Activated T-cell treated with anti-CD3 and anti-CD28 coated beads for 24 hours (primary cell): ENCODE data around the gene TCERG1L.

Experiments used
- DNase-seq: peaks from one replicate; pipeline ENCODE4 v3.0.0-alpha.2; 2020; ENCODE audit warnings: low read depth

TCERG1L gene

GRCh38 chr10:131315344-131315743 is 3.8 kb upstream of the TCERG1L start:
- no peak for DNase-seq

DNA sequence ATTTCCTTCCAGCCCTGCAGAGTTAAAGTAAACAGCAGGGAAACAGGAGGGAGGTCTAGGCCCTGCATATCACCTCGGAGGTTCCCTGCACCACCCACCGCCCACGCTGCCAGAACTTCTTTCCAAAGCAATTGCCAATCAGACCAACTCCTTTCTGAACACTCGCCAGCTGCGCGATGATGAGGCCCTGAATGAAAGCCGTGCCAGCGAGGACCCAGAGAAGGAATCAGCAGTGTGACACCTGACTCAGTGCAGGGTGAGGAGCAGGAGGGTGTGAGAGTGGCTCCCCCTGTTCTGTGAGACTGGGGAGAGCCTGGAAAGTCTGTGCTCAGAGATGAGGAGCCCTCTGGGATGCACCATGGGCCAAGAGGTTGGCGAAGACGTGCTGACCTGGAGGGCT is 3.3 kb upstream of the TCERG1L start:
- no peak for DNase-seq

GRCh38 chr10:131314148-131314547 is 2.6 kb upstream of the TCERG1L start:
- DNase-seq, result no peak

- DNase-seq, result no peak
Measured at GRCh38 chr10:131313377-131313776, 1.9 kb upstream of the TCERG1L start.

DNA sequence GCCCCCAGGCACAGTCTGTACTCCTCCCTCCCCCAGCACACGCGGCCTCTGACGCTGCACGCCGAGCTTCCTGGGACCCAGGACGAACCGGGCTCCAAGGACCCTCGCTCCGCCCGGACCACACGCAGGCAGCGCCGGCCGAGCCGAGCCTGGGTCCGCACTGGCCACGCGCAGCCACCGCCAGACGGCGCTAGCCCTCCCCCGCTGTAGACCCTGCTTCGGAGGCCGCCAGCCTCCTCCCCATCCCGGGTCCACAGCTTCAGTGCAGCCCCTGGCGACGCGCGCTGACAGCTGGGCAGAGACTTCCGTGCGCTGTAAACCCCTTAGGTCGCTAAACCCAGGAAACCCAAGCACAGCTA is 936 bp upstream of the TCERG1L start:
- DNase-seq, result no peak

GRCh38 chr10:131311402-131311660 is 190 bp downstream of the TCERG1L start:
- DNase-seq, result no peak

DNA sequence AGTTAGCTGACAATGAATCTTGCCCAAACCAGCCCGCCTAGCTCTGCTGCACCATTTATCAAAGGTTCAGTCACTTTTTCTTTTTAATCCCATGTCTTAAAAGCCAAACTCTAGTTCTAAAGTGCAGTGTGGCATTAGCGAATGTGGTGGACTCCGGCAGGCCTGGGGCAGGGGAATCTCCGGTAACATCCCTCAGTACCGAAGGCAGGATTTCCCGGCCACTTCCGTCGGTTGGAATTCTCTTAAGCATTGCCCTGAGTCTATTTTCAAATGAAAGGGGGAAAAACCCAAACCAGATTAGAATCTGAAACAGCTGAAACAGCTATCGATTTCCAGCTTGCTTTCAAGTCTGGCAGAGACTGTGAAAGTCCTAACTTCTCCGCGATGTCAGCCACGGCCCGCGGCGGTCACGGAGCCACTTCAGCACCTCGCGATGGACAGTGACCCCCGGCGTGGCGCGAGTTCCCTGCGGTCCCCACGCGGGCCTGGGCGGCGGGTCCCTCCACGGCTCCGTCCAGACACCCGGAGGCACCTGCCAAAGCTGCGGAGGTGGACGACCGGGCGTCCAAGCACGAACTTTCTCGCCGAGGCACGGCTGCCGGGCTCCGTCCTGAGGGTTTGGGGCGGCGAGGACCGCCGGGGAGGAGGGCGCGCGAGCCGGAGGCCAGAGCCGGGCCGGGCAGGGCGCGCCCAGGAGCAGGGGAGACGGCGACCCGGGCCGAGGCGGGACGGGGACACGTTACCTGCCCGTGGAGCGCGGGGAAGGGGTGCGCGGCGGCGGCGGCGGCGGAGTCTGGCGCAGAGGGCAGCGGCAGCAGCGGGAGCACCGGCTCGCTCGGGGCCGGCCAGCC is 745 bp downstream of the TCERG1L start:
- DNase-seq, result no peak

GRCh38 chr10:131310142-131310541 is 1.4 kb downstream of the TCERG1L start:
- no peak for DNase-seq

GRCh38 chr10:131300508-131300907 is 11.0 kb downstream of the TCERG1L start:
- DNase-seq, result no peak

DNA sequence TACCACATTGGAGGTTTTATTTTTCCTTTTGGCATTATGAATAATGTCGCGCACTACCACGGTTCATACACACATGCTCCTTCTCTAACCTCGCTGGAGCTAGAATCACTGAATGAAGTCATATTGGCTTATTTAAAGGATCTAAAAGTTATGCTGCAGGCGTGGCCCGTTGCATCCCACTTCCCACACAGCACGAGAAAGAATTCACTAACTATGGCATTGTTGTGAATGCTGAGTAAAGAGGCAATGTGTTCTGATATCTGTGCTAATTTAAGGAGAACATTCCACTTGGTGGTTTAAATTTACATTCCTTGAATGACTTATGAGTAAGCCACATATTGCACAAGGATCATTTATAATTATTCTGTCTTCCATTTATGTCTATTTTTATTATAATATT is 20.7 kb downstream of the TCERG1L start:
- no peak for DNase-seq

DNA sequence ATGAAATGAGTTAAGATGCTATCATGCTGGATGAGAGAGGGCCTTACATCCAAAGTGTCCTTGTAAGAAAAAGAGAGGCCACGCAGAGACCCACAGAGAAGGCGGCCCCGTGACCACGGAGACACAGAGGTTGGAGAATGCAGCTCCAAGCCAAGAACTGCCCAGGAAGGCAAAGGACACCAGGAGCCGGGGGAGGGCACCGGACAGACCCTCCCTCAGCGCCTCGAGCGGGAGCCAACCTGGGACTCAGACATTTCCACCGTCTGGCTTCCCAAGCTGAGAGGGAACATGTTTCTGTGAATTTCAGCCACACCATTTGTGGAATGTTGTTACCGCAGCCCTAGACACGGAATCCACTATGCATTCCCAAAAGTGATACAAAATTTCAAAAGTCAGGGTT is 22.9 kb downstream of the TCERG1L start:
- DNase-seq, result no peak

GRCh38 chr10:131282961-131283360 is 28.6 kb downstream of the TCERG1L start:
- no peak for DNase-seq

DNA sequence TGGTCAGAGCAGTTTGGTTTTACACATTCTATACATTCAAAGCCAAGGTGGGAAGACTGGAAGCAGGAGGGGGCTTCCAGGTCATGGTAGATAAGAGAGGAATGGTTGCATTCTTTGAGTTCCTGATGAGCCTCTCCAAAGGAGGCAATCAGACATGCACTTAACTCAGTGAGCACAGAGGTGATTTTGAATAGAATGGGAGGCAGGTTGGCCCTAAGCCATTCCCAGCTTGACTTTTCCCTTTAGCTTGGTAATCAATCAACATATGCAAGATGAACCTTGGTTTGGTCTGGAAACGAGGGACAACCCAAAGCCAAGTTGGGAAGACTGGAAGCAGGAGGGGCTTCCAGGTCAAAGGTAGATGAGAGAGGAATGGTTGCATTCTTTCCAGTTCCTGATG is 31.4 kb downstream of the TCERG1L start:
- no peak for DNase-seq

DNA sequence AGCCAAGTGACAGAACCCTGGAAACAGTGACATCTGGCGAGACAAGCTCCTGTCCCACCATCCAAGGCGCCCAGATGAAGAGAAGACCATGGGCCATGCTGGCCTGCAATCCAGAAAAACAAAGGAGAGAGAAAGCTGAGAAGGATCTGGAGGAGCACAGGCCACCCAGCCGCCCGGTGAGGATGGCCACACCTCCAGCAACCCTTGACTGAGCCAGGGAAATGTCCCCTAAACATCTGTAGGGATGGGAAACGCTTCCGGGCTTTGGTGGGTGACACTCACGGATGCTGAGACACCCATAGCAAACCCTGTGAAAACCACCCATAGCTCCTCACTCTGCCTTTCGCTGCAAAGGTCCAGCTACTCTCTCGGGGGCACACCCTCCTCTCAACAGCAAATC is 32.0 kb downstream of the TCERG1L start:
- no peak for DNase-seq

GRCh38 chr10:131277969-131278368 is 33.6 kb downstream of the TCERG1L start:
- DNase-seq, result no peak

DNA sequence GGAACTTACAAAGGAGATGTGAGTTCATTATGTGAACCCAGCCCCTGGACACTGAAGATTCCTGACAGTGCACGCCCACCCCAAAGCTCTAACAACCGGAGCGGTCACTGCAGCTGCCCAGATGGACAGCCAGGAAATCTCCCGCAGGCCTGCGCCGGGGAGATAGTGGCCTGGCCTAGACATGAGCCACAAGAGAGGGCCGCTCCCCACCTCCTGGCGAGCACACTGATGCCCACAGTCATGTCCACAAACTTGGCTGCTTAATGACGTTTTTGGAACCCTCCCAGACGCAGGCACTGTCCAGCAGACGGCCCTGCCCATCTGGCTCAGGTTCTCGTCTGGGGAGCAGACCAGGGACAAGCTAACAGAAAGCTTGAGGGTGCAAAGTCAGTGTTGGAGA is 34.2 kb downstream of the TCERG1L start:
- no peak for DNase-seq

DNA sequence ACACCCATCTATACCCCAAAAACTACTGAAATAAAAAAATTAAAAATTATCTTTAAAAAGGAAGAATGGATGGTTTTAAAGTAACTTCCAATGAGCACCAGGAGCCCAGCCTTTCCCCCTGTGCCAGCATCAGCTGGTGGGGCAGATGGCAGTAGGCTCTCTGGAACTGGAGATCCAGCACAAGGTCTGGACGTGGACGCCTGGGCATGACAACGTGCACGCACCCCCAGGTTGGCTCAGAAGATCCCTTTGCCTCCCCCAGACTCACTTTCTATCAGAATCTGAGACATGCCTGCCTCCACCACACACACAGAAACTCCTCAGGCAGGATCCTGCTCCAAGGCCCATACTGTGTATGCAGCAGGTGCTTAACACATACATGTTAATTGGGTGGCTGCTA is 35.8 kb downstream of the TCERG1L start:
- no peak for DNase-seq

GRCh38 chr10:131274883-131275282 is 36.6 kb downstream of the TCERG1L start:
- no peak for DNase-seq

DNA sequence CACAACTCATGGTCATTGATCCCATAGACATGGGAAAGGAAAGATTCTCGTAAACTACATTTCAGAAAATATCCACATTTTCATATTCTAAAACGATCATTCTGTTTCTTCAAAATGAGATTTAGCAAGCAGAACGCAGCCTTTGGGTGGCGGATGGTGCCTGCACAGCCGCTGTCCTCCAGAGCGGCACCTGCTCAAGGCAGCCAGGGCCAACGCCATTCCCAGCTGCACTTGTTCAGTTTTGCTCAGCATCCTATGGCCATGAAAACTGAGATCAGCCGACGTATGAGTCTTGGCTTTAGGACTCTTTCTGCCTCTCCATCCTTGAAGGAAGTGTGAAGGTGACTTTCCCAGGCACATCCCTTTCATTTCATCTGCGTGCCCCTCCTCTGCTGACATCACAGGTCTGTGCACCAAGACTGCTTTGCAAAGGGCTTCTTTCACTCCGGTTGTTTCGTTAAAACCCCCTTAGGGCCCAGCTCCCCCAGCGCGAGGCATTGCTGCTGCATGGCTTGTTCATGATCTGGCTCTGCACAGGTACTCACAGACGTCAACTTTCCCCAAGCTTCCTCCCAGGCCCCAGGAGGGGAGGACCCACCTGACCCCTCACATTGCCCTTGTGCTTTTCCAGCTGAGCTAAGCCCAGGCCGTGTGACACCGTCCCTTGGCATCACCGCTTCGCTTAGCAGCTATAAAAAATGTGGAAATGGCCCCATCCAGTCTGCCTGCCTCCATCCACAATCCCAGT is 37.2 kb downstream of the TCERG1L start:
- DNase-seq, result no peak

DNA sequence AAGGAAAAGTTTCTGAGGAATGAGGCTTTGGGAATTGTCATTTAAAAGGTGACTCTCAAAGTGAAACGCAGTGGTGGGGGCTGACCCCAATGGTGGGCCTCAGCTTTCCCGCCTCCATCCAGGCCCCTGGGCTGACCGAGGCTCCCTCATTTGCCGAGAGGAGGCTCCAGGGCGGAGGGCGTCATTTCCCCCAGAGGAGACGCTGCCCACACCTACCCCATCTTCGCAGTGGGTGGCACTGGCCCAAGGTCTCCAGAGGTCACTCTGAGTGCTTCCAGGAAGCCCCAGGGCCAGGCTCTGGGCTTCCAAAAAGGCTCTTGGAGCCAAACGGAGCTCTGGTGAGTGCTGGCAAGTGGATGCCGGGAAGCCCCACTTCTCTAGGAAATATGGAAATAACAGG is 38.0 kb downstream of the TCERG1L start:
- no peak for DNase-seq

GRCh38 chr10:131272897-131273451 is 38.5 kb downstream of the TCERG1L start:
- no peak for DNase-seq

DNA sequence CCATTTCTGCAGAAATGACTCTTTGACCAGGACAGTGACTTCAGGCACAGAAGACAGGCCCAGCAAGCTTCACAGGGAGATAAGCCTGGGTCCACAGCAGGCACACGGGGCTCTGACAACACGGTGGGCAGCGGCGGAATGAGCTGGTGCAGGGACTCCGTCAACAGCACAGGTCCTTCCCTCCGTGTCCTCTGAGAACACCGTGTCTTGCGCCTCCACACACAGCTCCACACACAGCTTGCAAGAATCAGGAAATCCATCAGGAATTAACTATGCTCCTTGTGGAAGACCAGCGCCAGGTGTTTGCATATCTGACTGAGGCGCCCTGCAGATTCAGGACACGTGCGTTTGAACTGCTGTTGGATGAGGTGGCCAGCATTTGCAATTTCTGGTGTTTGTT is 39.6 kb downstream of the TCERG1L start:
- DNase-seq, result no peak

DNA sequence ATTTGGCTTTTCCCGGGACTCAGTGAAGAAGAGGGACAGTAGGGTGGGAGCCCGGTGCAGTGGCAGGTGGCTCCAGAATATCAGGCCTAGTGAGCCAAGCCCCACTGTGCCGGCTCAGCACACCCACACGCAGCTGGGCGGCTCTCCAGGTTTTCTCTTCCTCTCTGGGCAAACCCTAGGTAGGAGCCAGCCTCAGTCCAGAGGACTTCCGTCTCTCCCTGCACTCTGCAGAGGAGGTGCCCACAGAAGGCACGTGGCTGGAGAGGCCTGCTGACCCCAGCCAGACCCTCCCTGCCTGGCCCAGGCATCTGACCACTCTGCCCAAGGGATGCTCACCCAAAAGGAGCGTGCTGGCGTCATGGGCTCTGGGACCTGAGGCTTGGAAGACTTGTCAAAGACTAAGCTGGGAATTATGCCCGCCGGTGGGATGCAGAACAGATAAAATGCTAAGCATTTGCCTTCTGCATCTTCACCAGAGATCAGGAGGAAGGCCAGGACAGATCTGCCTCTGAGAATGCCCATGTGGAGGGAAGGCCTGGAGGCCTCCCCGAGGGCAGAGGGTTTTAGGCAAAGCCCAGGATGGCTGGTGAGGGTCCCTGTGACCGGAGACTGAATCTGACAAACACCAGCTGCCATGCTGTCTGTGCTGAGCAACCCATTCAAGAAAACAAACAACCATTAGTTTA is 40.2 kb downstream of the TCERG1L start:
- no peak for DNase-seq
